ENCODE data around the gene DCP2.

The DCP2 gene

DNA sequence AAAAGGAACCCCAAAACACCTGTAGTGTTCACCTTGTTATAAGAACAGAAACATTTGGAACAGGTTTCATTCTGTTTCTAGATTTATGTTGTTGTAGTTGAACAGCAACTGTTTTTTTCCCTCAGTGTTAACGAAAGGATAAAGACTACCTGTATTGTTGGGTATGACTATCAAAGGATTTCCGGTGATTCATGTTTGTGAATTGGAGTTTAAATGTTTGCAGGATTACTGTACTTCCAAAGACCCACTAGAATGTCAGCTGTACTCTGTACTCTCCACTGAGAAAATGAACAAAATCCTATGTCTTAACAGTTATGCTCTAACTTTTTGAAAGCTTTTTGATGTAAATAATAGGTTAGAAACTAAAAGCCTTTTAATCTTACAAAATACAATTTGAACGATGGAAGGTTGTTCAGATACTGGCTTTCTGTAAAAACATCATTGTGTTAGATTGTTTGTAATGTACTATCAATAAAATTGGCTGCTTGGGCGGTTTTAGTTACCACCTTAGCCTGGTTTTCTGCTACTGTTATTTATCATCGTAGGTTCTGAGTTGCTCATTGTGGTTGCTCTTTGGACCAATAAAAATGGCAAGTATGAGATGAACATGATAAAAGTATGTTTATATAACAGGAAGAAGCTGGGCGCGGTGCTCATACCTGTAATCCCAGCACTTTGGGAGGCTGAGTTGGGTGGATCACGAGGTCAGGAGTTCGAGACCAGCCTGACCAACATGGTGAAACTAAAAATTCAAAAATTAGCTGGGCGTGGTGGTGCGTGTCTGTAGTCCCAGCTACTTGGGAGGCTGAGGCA lies 44.1 kb downstream of the DCP2 start:
- no peak for DNase-seq (ENCODE audit: low read depth, low spot score)

DNA sequence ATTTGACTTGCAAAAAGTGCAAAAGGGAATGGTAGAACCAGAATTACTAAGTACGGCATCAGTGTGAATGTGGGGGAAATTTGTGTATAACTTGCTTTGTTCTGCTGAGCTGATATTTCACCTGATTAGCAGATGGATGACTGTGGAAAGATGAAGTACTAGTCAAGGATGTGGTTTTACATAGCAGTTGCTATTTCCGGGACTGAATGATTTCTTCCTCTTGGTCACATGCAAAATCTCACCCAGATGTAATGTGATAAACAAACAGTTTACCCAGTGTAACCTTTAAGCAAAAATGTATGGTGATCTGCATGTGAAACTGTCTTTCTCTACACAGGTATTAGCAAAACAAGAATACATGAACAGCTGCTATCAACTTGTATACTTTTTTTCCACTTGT lies 46.1 kb downstream of the DCP2 start:
- no peak for DNase-seq (ENCODE audit: low read depth, low spot score)

GRCh38 chr5:113024076-113024697 lies 47.6 kb downstream of the DCP2 start:
- no peak for DNase-seq (ENCODE audit: low read depth, low spot score)

GRCh38 chr5:113025596-113025995 lies 49.0 kb downstream of the DCP2 start:
- no peak for DNase-seq (ENCODE audit: low read depth, low spot score)

DNA sequence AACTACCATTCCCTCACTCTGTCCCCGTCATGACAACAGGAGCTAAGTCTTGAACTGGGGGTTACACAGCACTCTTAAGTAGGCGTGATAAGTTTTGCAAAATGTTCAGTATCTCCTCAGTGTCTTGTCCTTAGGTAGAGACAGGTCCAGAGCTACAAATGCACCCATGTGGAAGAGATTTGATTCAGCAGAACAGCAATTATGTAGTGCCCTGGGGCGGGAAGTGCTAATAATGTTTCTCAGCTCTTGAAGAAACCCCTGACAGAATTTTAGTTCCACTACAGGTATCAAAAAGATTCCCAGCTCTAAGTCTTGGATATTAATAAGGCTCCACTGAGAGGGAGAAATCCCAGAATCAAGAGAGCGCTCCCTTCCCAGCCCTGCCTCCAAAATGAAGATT lies 49.6 kb downstream of the DCP2 start:
- DNase-seq (ENCODE audit: low read depth, low spot score), result no peak

- DNase-seq (ENCODE audit: low read depth, low spot score), result no peak
These were observed 50.4 kb downstream of the DCP2 start for GRCh38 chr5:113027015-113027414.

DNA sequence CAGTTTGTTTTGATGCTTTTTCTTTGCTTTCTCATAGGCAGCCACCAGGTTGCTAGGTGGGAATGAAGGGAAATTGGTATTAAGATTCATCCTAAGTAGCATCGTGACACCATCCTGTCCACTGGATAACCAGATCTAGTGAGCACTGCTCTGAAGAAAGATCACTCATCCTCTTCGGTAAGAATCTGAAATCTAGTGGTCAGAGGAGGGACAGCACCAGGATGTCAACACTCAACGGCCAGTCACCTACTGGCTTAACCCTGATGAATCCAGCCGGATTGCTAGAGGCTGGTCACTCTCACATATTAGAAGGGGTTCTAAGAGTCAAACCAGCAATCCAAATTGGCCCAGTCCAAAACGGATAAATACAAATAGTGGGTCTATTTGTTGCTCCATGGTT lies 50.8 kb downstream of the DCP2 start:
- no peak for DNase-seq (ENCODE audit: low read depth, low spot score)

DNA sequence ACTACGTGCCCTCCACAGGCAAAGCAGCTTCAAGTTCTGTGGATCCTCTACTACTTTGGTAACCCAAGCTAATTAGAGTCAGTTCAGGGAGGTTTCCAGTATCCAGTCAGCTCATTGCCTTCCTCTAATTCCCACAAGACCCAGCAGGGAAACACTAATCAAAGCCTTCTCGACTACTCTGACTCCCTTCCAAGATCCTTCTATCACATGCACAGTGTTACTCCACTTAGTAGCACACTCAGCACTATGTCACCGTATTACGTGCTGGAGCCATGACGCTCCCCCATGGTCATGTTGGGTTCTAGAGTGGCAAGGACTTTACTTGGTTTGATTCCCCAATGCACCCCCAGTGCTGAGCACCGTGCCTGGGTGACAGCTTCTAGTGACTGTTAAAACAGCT lies 53.0 kb downstream of the DCP2 start:
- DNase-seq (ENCODE audit: low read depth, low spot score), result no peak

GRCh38 chr5:113031104-113031503 lies 54.5 kb downstream of the DCP2 start:
- peak; percentile 54 for DNase-seq (ENCODE audit: low read depth, low spot score)

DNA sequence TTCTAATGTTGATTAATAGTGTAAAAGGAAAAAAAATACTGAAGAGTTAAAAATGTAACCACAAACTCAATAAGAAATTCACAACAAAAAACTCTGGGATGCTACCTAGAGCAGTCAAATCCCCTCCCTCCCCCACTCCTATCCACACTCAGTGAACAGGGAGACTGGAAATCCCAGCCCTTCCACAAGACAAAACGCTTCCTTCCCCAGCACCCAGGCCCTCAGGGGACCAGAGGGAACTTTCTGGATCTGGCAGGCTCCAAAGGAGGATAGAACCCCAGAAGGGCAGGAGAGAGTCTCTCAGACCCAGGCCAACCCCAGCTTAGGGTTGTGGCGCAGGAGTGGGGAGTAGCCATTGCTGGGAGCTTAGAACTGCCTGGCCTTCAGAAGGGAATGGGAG lies 55.0 kb downstream of the DCP2 start:
- peak; percentile 56 for DNase-seq (ENCODE audit: low read depth, low spot score)

DNA sequence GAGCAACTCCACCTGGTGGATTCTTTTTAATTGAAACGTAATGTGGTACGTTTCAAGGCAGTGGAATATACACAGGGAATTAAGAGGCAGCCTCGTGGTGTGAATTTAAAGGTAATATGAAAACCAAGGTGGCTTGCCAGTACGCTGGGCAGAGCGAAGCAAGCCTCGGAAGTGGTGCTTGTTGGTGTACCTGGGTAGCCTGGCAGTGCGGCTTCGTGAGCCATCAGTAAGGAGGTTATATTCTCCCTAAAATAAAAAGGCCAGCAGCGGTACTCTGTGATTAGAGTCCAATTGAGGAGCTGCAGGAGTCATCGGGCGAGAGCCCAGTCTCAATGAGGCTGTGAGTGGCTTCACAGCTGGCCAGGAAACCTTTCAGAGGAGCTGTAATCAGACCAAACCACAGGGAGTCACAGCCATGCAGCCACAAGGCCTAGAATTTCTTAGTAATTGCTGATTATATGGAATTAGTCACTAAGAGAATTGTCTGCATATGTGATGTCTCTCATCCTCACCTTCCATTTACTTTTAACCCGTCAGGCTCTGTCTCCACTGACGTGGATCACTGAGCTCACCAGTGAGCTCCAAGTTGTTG lies 57.7 kb downstream of the DCP2 start:
- DNase-seq (ENCODE audit: low read depth, low spot score), result no peak

DNA sequence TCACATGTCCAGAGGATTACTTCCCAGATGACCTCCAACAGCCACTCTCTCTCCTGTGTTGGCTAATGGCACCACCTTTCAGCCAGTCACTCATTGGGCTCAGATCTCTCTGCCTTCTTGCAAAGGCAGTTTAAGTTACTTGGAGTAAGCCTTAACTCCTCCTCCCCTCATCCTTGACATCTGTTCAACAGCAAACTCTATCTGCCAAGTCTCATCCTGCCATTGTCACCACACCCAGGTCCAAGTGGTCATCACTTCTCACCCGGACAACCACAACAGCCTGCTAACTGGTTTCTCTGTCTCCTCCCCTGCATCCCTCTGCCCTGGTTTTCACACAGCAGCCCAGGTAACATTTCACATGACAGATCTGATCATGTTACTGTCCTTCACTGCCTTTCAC lies 58.5 kb downstream of the DCP2 start:
- DNase-seq (ENCODE audit: low read depth, low spot score), result no peak

DNA sequence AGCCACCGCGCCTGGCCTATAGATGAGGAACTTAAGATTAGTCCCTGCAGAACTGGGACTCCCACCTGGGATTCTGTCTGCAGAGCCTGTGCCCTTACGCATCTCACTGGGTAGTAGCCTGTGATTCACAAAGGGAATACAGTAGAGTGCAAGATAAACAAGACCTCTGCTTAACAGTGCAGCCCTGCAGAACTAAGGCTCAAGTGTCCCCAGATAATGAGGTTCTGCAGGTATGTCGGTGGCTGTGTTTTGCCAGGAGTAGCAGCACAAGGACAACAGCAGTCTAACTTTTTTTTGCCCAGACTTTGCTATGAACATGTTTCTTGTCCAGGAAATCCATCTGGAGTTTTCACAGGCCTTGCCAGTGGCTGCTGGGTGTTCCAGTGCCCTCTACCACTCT lies 59.7 kb downstream of the DCP2 start:
- DNase-seq (ENCODE audit: low read depth, low spot score), result no peak

DNA sequence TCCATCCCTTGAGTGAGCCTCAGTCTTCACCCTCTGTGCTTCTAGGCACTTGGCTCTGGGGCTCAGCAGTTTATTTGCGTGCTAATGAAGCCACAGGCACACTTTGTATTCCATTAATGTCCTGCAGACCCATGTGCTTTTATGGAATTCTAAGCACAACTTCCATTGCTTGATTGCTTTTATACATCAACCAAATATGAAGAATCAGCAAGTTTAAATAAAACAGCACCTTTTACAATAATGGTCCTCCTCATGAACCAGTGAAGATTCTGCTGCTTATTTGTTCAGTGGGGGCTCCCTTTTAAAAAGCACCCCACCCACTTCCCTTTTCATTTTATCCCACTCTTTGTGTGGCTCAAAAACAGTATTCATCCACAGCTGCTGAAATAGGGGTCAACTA lies 60.2 kb downstream of the DCP2 start:
- DNase-seq (ENCODE audit: low read depth, low spot score), result no peak

GRCh38 chr5:113038136-113038535 lies 61.5 kb downstream of the DCP2 start:
- no peak for DNase-seq (ENCODE audit: low read depth, low spot score)

GRCh38 chr5:113038714-113039113 lies 62.1 kb downstream of the DCP2 start:
- DNase-seq (ENCODE audit: low read depth, low spot score), result no peak

DNA sequence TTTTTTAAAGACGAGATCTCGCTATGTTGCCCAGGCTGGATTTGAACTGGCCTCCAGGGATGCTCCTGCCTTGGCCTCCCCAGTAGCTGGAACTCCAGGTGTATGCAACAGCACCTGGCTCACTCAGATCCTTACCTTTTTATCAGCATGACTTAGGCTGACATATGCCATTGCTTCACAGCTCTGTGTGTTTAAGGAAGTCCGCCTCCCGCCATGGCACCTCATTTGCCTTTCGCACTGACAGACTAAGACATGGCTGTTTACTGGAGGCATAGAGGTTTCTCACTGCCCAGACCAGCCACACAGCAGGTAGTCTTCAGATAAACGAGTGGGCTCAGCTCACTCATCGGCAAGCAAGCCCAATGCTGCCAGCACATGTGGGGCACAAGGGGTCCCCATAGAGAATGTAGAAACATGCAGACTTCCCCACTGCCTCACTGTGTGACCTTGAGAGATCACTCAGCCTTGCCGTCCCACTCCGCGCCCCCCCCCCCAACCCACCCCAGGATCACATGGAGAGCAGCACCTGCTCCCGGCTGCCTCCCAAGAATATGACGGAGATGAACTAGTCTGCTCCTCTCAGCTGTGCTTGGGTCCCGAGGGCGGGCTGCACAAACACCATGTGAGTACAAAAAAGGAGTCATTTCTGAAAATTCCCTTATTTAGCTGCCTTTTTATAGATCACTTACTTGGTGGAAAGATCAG lies 62.8 kb downstream of the DCP2 start:
- DNase-seq (ENCODE audit: low read depth, low spot score), result no peak

- DNase-seq (ENCODE audit: low read depth, low spot score), result no peak
These were observed 63.3 kb downstream of the DCP2 start for GRCh38 chr5:113039934-113040285.

GRCh38 chr5:113040672-113041260 lies 64.2 kb downstream of the DCP2 start:
- no peak for DNase-seq (ENCODE audit: low read depth, low spot score)

GRCh38 chr5:113042491-113043243 lies 66.1 kb downstream of the DCP2 start:
- no peak for DNase-seq (ENCODE audit: low read depth, low spot score)

DNA sequence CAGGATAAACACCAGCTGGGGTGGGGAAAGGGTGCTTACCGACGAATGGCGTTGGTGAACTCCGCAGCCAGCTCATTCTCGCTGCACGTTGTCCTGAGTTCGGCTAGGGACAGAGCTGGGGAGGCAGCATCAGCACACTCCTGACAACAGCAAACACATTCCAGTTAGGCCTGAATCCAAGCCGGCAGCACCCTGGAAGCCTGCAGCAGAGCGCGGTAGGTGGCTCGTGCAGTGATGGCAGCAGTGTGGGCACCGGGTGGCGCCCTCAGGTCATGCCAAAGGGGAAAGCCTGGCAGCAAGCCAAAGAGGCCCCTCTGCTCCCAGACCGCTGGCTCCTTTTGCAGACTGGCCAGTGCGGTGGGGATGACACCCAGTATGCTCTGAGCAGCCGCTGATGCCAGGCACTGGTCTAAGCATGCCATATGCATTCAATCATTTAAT lies 66.9 kb downstream of the DCP2 start:
- DNase-seq (ENCODE audit: low read depth, low spot score), result peak; percentile 54

Measured in ELF-1 (cell line).